ENCODE results near the gene REEP1. TPM values are rescaled to one million over a fixed set of nuclear protein-coding genes. Genes with fewer than 3 reads are reported as not detected.

The REEP1 gene
- total RNA-seq, 3 donors from 2014 or later: 3.8 to 50.3 (median 6.1) TPM

GRCh38 chr2:86239326-86239725 is 98.1 kb downstream of the REEP1 start:
- ATAC-seq (no peak), DNase-seq (no peak)
- Histone ChIP-seq H3K4me1 (ENCODE audit: low read depth) (no peaks in the 10 kb centered on the region), H3K9me3 (no peaks in the 10 kb centered on the region), H3K36me3 (ENCODE audit: low read depth) (no peaks in the 10 kb centered on the region), H3K4me3 (no peak overlapping the region)
- TF ChIP-seq CTCF (IDR thresholded peaks at IDR 0.05): no peak
- intact Hi-C loops (cut with DNase I, micrococcal nuclease): no loop called here

- ATAC-seq (peak; percentile 54), DNase-seq (no peak)
- Histone ChIP-seq H3K4me3 (no peak overlapping the region), H3K9me3 (no peaks in the 10 kb centered on the region), H3K4me1 (ENCODE audit: low read depth) (no peaks in the 10 kb centered on the region), H3K36me3 (ENCODE audit: low read depth) (no peaks in the 10 kb centered on the region)
- TF ChIP-seq CTCF (IDR thresholded peaks at IDR 0.05): no peak
- intact Hi-C loops (cut with DNase I, micrococcal nuclease): no loop called here
Measured at GRCh38 chr2:86238354-86238753, 99.1 kb downstream of the REEP1 start.

- ATAC-seq: no peak
- no peaks in the 10 kb centered on the region for H3K9me3 ChIP-seq
- no peak for DNase-seq
- H3K4me3 ChIP-seq: no peak overlapping the region
- no peaks in the 10 kb centered on the region for H3K4me1 ChIP-seq (ENCODE audit: low read depth)
- intact Hi-C loops (cut with DNase I, micrococcal nuclease): no loop called here
- no peak for TF ChIP-seq CTCF (IDR thresholded peaks at IDR 0.05)
- H3K36me3 ChIP-seq (ENCODE audit: low read depth): no peaks in the 10 kb centered on the region
Measured at GRCh38 chr2:86237172-86237571, 100.3 kb downstream of the REEP1 start.

GRCh38 chr2:86235196-86235980 is 102.0 kb downstream of the REEP1 start:
- Histone ChIP-seq H3K4me3 (no peak overlapping the region), H3K9me3 (no peaks in the 10 kb centered on the region), H3K36me3 (ENCODE audit: low read depth) (no peaks in the 10 kb centered on the region), H3K4me1 (ENCODE audit: low read depth) (no peaks in the 10 kb centered on the region)
- intact Hi-C loops (cut with DNase I, micrococcal nuclease): no loop called here
- TF ChIP-seq CTCF (IDR thresholded peaks at IDR 0.05): no peak
- DNase-seq: no peak
- ATAC-seq: no peak

GRCh38 chr2:86234563-86235131 is 102.8 kb downstream of the REEP1 start:
- TF ChIP-seq CTCF (IDR thresholded peaks at IDR 0.05): no peak
- no peak for DNase-seq
- intact Hi-C loops (cut with DNase I, micrococcal nuclease): no loop called here

More at GRCh38 chr2:86234563-86235131, 102.8 kb downstream of the REEP1 start:
- no peak overlapping the region for H3K4me3 ChIP-seq
- H3K36me3 ChIP-seq (ENCODE audit: low read depth): no peaks in the 10 kb centered on the region
- no peaks in the 10 kb centered on the region for H3K9me3 ChIP-seq
- no peak for ATAC-seq
- H3K4me1 ChIP-seq (ENCODE audit: low read depth): no peaks in the 10 kb centered on the region
